Skin epidermis (tissue), 12 donors: ENCODE data around the gene NKAP.
A peak's percentile ranks its signal among the peaks of the same experiment; 100 is the strongest.

Experiments used
- H3K27ac ChIP-seq, 21 experiments: fragments of 200-600 bp; sonication (generic) in 11 of 21; one replicate each; pipeline ENCODE4 v1.5.0; 2020; ENCODE audit warnings: mild to moderate bottlenecking in 3 of 21, inconsistent platforms in 2 of 21, moderate library complexity in 2 of 21
- H3K4me3 ChIP-seq, 7 experiments: fragments of 200-600 bp; sonication (generic) in 2 of 7; one replicate each; pipeline ENCODE4 v1.5.0; 2020; ENCODE audit warnings: inconsistent platforms in 2 of 7, mild to moderate bottlenecking in 2 of 7, moderate library complexity in 1 of 7

Gene NKAP

GRCh38 chrX:119871599-119872395 is 71.8 kb downstream of the NKAP start, which contains the start of the genes NDUFA1 and RNF113A:
TSS of gene NDUFA1 (plus strand) at chrX:119871832. CDS start at chrX:119871912, 80 bp downstream.
TSS of gene RNF113A (minus strand) at chrX:119871733. CDS start at chrX:119871613, 120 bp downstream.
- Histone ChIP-seq H3K27ac (peak within 1 kb of the TSS; percentile 26 to 94 (median 88)), H3K4me3 (peak within 1 kb of the TSS; percentile 43 to 66 (median 53))

GRCh38 chrX:119871245-119871598 is 72.3 kb downstream of the NKAP start:
- Histone ChIP-seq H3K4me3 (peak overlapping the region; percentile 43 to 66 (median 53)), H3K27ac (peak overlapping the region in 20 of 21 experiments; percentile 69 to 94 (median 88))
